Activated naive CD4-positive, alpha-beta T cell treated with anti-CD3 and anti-CD28 coated beads, Interleukin-2, amount 50 U/mL, for 24 hours (primary cell): ENCODE measurements around the gene TSHZ1.

Source experiments
- H3K27ac Mint-ChIP-seq: one replicate; pipeline ENCODE4 v1.8.0; 2021; ENCODE audit warnings: mild to moderate bottlenecking, mixed read lengths
- H3K27me3 Mint-ChIP-seq: one replicate; pipeline ENCODE4 v1.8.0; 2021; ENCODE audit warnings: mixed read lengths
- H3K36me3 Mint-ChIP-seq: one replicate; pipeline ENCODE4 v1.8.0; 2021; ENCODE audit warnings: mixed read lengths
- H3K4me1 Mint-ChIP-seq: one replicate; pipeline ENCODE4 v1.8.0; 2021; ENCODE audit warnings: mixed read lengths
- H3K4me3 Mint-ChIP-seq: one replicate; pipeline ENCODE4 v1.8.0; 2021; ENCODE audit warnings: mild to moderate bottlenecking, mixed read lengths
- H3K9me3 Mint-ChIP-seq: one replicate; pipeline ENCODE4 v1.8.0; 2021; ENCODE audit warnings: mixed read lengths

The TSHZ1 gene

DNA sequence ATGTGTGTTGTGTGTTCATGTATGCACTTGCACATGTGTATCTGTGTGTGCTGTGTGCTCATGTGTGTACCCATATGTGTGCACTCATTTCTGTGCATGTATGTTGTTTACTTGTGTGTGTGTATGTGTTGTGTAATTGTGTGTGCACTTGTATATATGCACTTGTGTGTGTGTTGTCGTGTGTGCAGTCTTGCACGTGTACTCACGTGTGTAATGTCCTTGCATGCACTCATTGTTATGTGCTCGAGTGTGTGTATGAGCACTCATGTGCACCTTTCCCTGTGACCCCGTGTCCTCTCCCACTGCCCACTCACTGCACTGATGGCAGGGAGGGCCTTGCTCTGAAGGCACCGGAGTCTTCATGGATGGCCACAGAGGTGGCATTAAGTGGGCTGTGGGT is 124.9 kb downstream of the TSHZ1 start:
- H3K27me3 Mint-ChIP-seq, result no peaks in the 10 kb centered on the region
- no peaks in the 10 kb centered on the region for H3K36me3 Mint-ChIP-seq
- H3K27ac Mint-ChIP-seq, result no peak overlapping the region
- no peaks in the 10 kb centered on the region for H3K4me1 Mint-ChIP-seq
- no peaks in the 10 kb centered on the region for H3K9me3 Mint-ChIP-seq
- no peak overlapping the region for H3K4me3 Mint-ChIP-seq

DNA sequence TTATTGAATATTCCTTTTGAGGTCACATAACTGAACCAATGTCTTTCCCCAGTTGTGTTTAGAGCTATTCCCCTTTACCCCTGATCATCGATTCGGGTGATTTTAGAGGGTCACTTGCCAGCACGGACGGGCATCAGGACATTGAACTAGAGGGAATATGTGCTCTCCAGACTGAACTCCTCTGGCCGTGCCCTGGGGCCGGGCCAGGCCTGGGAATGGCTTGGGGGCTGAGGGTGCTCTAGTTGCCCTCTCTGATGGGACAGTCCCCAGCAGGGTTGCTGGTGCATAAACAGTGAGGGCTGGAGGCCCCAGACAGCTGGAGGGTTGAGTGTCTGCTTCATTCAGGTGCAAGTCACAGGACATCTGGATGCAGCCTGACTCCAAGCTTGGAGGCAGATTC is 126.2 kb downstream of the TSHZ1 start:
- Mint-ChIP-seq H3K9me3 (no peaks in the 10 kb centered on the region), H3K4me3 (no peak overlapping the region), H3K27ac (no peak overlapping the region), H3K4me1 (no peaks in the 10 kb centered on the region), H3K27me3 (no peaks in the 10 kb centered on the region), H3K36me3 (no peaks in the 10 kb centered on the region)

- Mint-ChIP-seq H3K4me1 (no peaks in the 10 kb centered on the region), H3K27me3 (no peaks in the 10 kb centered on the region), H3K27ac (no peak overlapping the region), H3K36me3 (no peaks in the 10 kb centered on the region), H3K4me3 (no peak overlapping the region), H3K9me3 (no peaks in the 10 kb centered on the region)
These were observed 126.8 kb downstream of the TSHZ1 start for GRCh38 chr18:75337348-75337747.

DNA sequence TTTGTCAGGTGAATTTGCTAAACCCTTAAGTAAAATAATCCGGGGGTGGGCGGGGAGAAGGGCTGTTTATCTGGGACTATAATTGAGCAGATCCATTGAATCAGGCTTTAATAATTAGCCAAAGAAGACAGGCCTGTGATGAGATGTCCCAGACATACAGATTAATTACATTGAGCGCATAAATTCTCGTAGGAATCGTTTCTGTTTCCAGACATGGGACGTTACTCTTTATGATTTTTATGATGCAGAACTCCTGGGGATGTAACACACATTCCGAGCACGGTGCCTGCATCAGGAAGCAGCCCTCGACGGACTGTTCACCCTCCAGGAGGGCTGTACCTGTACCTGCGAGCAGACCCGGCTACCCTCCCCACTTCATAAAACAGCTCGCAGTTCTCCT is 128.0 kb downstream of the TSHZ1 start:
- no peaks in the 10 kb centered on the region for H3K27me3 Mint-ChIP-seq
- no peak overlapping the region for H3K27ac Mint-ChIP-seq
- H3K4me1 Mint-ChIP-seq, result no peaks in the 10 kb centered on the region
- no peaks in the 10 kb centered on the region for H3K9me3 Mint-ChIP-seq
- no peaks in the 10 kb centered on the region for H3K36me3 Mint-ChIP-seq
- no peak overlapping the region for H3K4me3 Mint-ChIP-seq
